SK-N-SH treated with all-trans-retinoic acid at 6 μM for 48 hours (cell line): Measurements from ENCODE around the gene MACC1.

Experiments used
- ATAC-seq: fragments of 200-7000 bp; cut with Tn5 transposase; 3 replicates; pipeline ENCODE4 v1.9.1; 2020; ENCODE audit warnings: mild to moderate bottlenecking, moderate library complexity
- ARNTL ChIP-seq: fragments of 450-650 bp; formaldehyde crosslinking; IDR thresholded peaks from 2 replicates; pipeline ENCODE4 v1.5.0; 2020; ENCODE audit warnings: low read depth, mild to moderate bottlenecking, moderate library complexity, borderline replicate concordance
- BACH2 ChIP-seq: fragments of 250-450 bp; sonication (Bioruptor Pico); IDR thresholded peaks from 2 replicates; pipeline ENCODE4 v1.9.0; 2021; ENCODE audit warnings: mild to moderate bottlenecking, borderline replicate concordance
- CSDC2 ChIP-seq: fragments of 250-450 bp; sonication (Bioruptor Pico); IDR thresholded peaks from 2 replicates; pipeline ENCODE4 v1.5.0; 2020; ENCODE audit warnings: mild to moderate bottlenecking, moderate library complexity
- ESRRG ChIP-seq: fragments of 250-450 bp; sonication (Bioruptor Pico); IDR thresholded peaks from 2 replicates; pipeline ENCODE4 v1.6.1; 2021; ENCODE audit warnings: mild to moderate bottlenecking
- GLIS3 ChIP-seq: fragments of 250-450 bp; sonication (Bioruptor Pico); IDR thresholded peaks from 2 replicates; pipeline ENCODE4 v1.5.0; 2020; ENCODE audit warnings: mild to moderate bottlenecking, moderate library complexity
- ISL1 ChIP-seq: fragments of 250-450 bp; sonication (Bioruptor Pico); IDR thresholded peaks from 2 replicates; pipeline ENCODE4 v2.1.2; 2022; ENCODE audit warnings: mild to moderate bottlenecking, moderate library complexity
- OSR1 ChIP-seq: fragments of 250-450 bp; sonication (Bioruptor Pico); IDR thresholded peaks from 2 replicates; pipeline ENCODE4 v1.8.0; 2022; ENCODE audit warnings: moderate library complexity, mild to moderate bottlenecking, inconsistent platforms
- PPARA ChIP-seq: fragments of 250-450 bp; sonication (Bioruptor Pico); IDR thresholded peaks from 2 replicates; pipeline ENCODE4 v1.5.0; 2020; ENCODE audit warnings: mild to moderate bottlenecking, borderline replicate concordance
- RARB ChIP-seq: fragments of 250-450 bp; sonication (Bioruptor Pico); IDR thresholded peaks from 2 replicates; pipeline ENCODE4 v1.8.0; 2021; ENCODE audit warnings: mild to moderate bottlenecking, moderate library complexity
- SNAI2 ChIP-seq: fragments of 250-450 bp; sonication (Bioruptor Pico); IDR thresholded peaks from 2 replicates; pipeline ENCODE4 v1.5.0; 2020; ENCODE audit warnings: mild to moderate bottlenecking, moderate library complexity
- TCF4 ChIP-seq: fragments of 250-450 bp; sonication (Bioruptor Pico); IDR thresholded peaks from 2 replicates; pipeline ENCODE4 v1.8.0; 2021; ENCODE audit warnings: mild to moderate bottlenecking, moderate library complexity, borderline replicate concordance
- TOX ChIP-seq: fragments of 250-450 bp; sonication (Bioruptor Pico); IDR thresholded peaks from 2 replicates; pipeline ENCODE4 v1.8.0; 2021; ENCODE audit warnings: mild to moderate bottlenecking, moderate library complexity, borderline replicate concordance
- ZC3H10 ChIP-seq: fragments of 250-450 bp; sonication (Bioruptor Pico); IDR thresholded peaks from 2 replicates; pipeline ENCODE4 v1.5.1; 2021; ENCODE audit warnings: mild to moderate bottlenecking, moderate library complexity
- ZFP3 ChIP-seq: fragments of 250-450 bp; sonication (Bioruptor Pico); IDR thresholded peaks from 2 replicates; pipeline ENCODE4 v1.5.0; 2020; ENCODE audit warnings: mild to moderate bottlenecking, moderate library complexity
- ZFP30 ChIP-seq: fragments of 450-650 bp; formaldehyde crosslinking; IDR thresholded peaks from 2 replicates; pipeline ENCODE4 v1.5.0; 2022; ENCODE audit warnings: mild to moderate bottlenecking, moderate library complexity
- ZNF565 ChIP-seq: fragments of 450-650 bp; formaldehyde crosslinking; conservative IDR thresholded peaks from 2 replicates; pipeline ENCODE4 v1.5.0; 2020; ENCODE audit warnings: low read depth, mild to moderate bottlenecking, moderate library complexity
- ZNF70 ChIP-seq: fragments of 450-650 bp; formaldehyde crosslinking; IDR thresholded peaks from 2 replicates; pipeline ENCODE4 v1.5.0; 2020; ENCODE audit warnings: mild to moderate bottlenecking, moderate library complexity
- ZNF8 ChIP-seq: fragments of 450-650 bp; formaldehyde crosslinking; IDR thresholded peaks from 2 replicates; pipeline ENCODE4 v1.5.0; 2020; ENCODE audit warnings: mild to moderate bottlenecking, moderate library complexity
- TF ChIP-seq, protein P1 (sequence below): fragments of 250-450 bp; sonication (Bioruptor Pico); IDR thresholded peaks from 2 replicates; pipeline ENCODE4 v1.5.1; 2021; ENCODE audit warnings: mild to moderate bottlenecking, moderate library complexity
- TF ChIP-seq, protein P2 (sequence below): fragments of 250-450 bp; sonication (Bioruptor Pico); IDR thresholded peaks from 2 replicates; pipeline ENCODE4 v1.8.0; 2021; ENCODE audit warnings: low read depth, mild to moderate bottlenecking, moderate library complexity, borderline replicate concordance
- TF ChIP-seq, protein P3 (sequence below): fragments of 250-450 bp; sonication (Bioruptor Pico); IDR thresholded peaks from 2 replicates; pipeline ENCODE4 v1.5.0; 2020; ENCODE audit warnings: mild to moderate bottlenecking, moderate library complexity
- TF ChIP-seq, protein P4 (sequence below): fragments of 250-450 bp; sonication (Bioruptor Pico); IDR thresholded peaks from 2 replicates; pipeline ENCODE4 v1.8.0; 2020; ENCODE audit warnings: mild to moderate bottlenecking, moderate library complexity, borderline replicate concordance

MACC1 gene

DNA sequence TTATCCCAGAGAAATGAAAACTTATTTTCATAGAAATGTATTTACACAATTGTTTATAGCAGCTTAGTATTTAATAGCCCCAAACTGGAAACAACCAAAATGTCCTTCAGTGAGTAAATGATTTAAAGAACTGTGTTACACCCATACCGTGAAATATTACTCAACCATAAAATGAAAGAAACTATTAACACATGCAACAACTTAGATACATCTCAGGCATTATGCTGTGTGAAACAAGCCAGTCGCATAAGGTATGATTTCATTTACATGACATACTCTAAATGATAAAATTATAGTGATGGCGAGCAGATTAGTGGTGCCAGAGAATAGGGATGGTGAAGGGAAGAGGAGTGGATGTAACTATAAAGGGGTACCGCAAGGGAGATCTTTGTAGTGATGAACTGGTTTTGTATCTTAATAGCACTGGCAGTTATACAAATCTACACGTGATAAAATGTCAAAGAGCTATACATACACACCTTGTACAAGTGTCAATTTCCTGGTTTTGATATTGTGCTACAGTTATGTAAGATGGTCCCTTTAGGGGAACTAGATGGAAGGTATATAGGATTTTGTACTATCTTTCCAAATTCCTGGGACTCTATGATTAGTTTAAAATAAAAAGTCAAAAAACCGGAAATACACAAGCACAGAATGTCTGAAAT is 40.5 kb downstream of the MACC1 start:
- no peak for TF ChIP-seq CSDC2 (CRISPR knock-in tag)
- TF ChIP-seq ESRRG (CRISPR knock-in tag): no peak
- TF ChIP-seq, protein P1, sequence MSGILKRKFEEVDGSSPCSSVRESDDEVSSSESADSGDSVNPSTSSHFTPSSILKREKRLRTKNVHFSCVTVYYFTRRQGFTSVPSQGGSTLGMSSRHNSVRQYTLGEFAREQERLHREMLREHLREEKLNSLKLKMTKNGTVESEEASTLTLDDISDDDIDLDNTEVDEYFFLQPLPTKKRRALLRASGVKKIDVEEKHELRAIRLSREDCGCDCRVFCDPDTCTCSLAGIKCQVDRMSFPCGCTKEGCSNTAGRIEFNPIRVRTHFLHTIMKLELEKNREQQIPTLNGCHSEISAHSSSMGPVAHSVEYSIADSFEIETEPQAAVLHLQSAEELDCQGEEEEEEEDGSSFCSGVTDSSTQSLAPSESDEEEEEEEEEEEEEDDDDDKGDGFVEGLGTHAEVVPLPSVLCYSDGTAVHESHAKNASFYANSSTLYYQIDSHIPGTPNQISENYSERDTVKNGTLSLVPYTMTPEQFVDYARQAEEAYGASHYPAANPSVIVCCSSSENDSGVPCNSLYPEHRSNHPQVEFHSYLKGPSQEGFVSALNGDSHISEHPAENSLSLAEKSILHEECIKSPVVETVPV (CRISPR knock-in tag): no peak
- TF ChIP-seq, protein P2, sequence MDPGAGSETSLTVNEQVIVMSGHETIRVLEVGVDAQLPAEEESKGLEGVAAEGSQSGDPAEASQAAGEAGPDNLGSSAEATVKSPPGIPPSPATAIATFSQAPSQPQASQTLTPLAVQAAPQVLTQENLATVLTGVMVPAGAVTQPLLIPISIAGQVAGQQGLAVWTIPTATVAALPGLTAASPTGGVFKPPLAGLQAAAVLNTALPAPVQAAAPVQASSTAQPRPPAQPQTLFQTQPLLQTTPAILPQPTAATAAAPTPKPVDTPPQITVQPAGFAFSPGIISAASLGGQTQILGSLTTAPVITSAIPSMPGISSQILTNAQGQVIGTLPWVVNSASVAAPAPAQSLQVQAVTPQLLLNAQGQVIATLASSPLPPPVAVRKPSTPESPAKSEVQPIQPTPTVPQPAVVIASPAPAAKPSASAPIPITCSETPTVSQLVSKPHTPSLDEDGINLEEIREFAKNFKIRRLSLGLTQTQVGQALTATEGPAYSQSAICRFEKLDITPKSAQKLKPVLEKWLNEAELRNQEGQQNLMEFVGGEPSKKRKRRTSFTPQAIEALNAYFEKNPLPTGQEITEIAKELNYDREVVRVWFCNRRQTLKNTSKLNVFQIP (CRISPR knock-in tag): no peak
- no peak for TF ChIP-seq SNAI2 (CRISPR knock-in tag)
- TF ChIP-seq ISL1: no peak
- TF ChIP-seq ZNF565 (CRISPR knock-in tag): no peak
- TF ChIP-seq, protein P3, sequence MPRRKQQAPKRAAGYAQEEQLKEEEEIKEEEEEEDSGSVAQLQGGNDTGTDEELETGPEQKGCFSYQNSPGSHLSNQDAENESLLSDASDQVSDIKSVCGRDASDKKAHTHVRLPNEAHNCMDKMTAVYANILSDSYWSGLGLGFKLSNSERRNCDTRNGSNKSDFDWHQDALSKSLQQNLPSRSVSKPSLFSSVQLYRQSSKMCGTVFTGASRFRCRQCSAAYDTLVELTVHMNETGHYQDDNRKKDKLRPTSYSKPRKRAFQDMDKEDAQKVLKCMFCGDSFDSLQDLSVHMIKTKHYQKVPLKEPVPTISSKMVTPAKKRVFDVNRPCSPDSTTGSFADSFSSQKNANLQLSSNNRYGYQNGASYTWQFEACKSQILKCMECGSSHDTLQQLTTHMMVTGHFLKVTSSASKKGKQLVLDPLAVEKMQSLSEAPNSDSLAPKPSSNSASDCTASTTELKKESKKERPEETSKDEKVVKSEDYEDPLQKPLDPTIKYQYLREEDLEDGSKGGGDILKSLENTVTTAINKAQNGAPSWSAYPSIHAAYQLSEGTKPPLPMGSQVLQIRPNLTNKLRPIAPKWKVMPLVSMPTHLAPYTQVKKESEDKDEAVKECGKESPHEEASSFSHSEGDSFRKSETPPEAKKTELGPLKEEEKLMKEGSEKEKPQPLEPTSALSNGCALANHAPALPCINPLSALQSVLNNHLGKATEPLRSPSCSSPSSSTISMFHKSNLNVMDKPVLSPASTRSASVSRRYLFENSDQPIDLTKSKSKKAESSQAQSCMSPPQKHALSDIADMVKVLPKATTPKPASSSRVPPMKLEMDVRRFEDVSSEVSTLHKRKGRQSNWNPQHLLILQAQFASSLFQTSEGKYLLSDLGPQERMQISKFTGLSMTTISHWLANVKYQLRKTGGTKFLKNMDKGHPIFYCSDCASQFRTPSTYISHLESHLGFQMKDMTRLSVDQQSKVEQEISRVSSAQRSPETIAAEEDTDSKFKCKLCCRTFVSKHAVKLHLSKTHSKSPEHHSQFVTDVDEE (CRISPR knock-in tag): no peak
- ATAC-seq: no peak

DNA sequence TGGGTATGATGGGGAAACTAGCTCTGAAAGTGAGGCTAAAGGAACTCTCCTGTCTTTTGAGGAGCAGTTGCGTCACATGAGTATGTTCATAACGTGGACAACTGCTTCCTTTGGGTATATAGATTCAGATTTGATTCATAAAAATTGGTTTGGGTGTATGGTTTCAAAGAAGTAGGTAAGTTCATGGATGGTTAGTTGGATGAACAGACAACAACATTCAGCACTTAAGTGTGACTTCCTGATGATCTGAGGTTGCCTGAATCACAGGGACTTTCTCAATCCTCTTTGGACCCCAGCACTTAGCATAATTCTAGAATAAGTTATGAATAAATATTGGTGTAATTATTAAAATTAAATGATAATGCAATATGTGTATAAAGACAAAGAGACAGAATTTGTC is 43.4 kb downstream of the MACC1 start:
- TF ChIP-seq PPARA (CRISPR knock-in tag) (no peak), GLIS3 (CRISPR knock-in tag) (no peak), ZFP30 (CRISPR knock-in tag) (no peak), CSDC2 (CRISPR knock-in tag) (no peak), BACH2 (no peak), ZC3H10 (CRISPR knock-in tag) (no peak), ZNF70 (CRISPR knock-in tag) (no peak), TOX (CRISPR knock-in tag) (no peak)
- TF ChIP-seq, protein P2 (CRISPR knock-in tag): no peak
- TF ChIP-seq, all 23 proteins: peak for 0
- no peak for ATAC-seq

DNA sequence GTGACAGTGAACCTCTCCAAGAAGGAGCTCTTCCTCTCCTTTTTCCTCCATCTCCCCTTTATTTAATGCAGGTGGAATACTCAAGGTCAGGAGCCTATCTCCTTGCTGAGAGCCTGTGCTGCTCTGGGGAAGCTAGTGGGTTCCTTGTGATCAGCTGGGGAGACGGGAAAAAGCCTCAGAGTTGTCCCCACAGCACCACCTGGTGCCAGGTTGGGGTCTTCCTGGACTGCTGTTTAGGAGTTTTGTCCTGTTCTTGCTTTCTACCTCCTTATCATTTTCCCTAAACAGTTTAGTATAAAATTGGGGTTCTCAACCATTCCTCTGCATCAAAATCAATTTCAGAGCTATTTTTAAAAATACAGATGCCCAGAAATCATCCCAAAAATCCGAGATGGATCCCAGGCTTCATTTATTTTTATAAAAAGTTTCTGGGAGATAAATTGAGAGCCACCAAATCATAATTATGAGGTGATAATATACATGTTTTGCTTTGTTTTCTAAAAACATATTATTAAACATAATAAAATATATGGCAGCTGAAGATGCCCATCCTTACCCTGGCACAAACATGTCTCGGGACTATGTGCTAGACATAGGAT is 44.3 kb downstream of the MACC1 start:
- no peak for TF ChIP-seq ZFP3 (CRISPR knock-in tag)
- TF ChIP-seq ZNF565 (CRISPR knock-in tag): no peak
- TF ChIP-seq ISL1: no peak
- TF ChIP-seq, protein P2 (CRISPR knock-in tag): no peak
- no peak for TF ChIP-seq ZFP30 (CRISPR knock-in tag)
- TF ChIP-seq SNAI2 (CRISPR knock-in tag): no peak
- TF ChIP-seq BACH2: no peak
- peak; percentile 97 for ATAC-seq

DNA sequence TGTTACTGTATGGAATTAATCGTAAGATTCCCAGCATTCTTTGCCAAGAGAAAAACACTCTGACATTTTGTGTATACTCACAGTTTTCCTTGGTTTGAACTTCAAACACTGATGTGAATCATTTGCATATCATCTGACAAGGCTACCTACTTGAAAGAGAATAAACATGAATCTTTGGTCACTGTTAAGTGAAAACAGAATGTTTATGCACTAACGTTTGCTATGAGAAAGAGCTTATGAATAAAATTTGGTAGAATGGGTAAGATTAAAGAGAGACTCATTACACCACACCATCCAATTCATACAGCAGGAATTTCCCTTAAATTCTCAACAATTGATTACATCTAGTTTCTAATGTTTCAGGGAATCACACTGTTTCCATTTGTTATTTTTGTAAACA is 46.6 kb downstream of the MACC1 start:
- TF ChIP-seq RARB (no peak), ARNTL (CRISPR knock-in tag) (no peak), PPARA (CRISPR knock-in tag) (no peak), GLIS3 (CRISPR knock-in tag) (no peak), ZNF565 (CRISPR knock-in tag) (no peak), BACH2 (no peak), ZNF8 (CRISPR knock-in tag) (no peak), SNAI2 (CRISPR knock-in tag) (no peak), CSDC2 (CRISPR knock-in tag) (no peak), OSR1 (no peak), TCF4 (CRISPR knock-in tag) (no peak), ZFP3 (CRISPR knock-in tag) (no peak)
- TF ChIP-seq, protein P4, sequence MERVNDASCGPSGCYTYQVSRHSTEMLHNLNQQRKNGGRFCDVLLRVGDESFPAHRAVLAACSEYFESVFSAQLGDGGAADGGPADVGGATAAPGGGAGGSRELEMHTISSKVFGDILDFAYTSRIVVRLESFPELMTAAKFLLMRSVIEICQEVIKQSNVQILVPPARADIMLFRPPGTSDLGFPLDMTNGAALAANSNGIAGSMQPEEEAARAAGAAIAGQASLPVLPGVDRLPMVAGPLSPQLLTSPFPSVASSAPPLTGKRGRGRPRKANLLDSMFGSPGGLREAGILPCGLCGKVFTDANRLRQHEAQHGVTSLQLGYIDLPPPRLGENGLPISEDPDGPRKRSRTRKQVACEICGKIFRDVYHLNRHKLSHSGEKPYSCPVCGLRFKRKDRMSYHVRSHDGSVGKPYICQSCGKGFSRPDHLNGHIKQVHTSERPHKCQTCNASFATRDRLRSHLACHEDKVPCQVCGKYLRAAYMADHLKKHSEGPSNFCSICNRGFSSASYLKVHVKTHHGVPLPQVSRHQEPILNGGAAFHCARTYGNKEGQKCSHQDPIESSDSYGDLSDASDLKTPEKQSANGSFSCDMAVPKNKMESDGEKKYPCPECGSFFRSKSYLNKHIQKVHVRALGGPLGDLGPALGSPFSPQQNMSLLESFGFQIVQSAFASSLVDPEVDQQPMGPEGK: no peak
- TF ChIP-seq, protein P1 (CRISPR knock-in tag): no peak
- no peak for ATAC-seq
